22Rv1 (cell line): ENCODE results near the gene UBE2E2.

Experiments
- CTCF ChIP-seq: fragments of 450-650 bp; IDR thresholded peaks from 2 replicates; pipeline ENCODE4 v1.5.1; 2017; ENCODE audit warnings: mild to moderate bottlenecking
- ZFX ChIP-seq: fragments of 450-650 bp; IDR thresholded peaks from 2 replicates; pipeline ENCODE4 v1.6.1; 2017; ENCODE audit warnings: antibody characterized with exemption, borderline replicate concordance

- TF ChIP-seq CTCF (no peak), ZFX (no peak)
Observed at GRCh38 chr3:23165571-23165970, 37.6 kb upstream of the UBE2E2 start.
